Measurements from ENCODE around the gene EGFL7. TPM values are rescaled to one million over a fixed set of nuclear protein-coding genes. Genes with fewer than 3 reads are reported as not detected.

The EGFL7 gene
- total RNA-seq, 3 donors from 2014 or later = 2.3 to 4.3 (median 3.2) TPM

DNA sequence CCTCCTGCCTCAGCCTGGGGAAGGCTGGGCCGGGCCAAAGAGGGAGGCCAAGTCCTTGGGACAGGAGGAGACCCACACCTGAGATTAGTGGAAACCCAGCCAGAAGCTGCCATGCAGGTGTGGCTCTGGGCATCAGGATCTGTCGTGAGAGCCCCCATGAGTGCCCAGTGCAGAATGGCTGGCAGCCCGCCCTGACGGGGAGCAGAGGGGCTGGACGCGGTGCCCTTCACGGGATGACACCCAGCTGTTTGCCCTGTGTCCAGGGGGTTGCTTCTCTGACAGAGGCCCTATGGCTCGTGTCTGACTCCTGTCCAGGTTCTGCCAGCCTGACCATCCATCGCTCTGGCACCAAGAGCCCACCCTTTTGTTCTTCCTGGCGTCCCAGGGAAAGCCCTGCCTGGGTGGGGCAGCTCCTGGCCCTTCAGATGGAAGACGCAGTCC, 58.2 kb downstream of the EGFL7 start:
- ATAC-seq (no peak), DNase-seq (no peak)
- Mint-ChIP-seq H3K4me1 (ENCODE audit: low read depth) (peaks cover 13% of the 10 kb centered on the region), H3K36me3 (ENCODE audit: insufficient read depth) (peaks cover 20% of the 10 kb centered on the region), H3K9me3 (no peaks in the 10 kb centered on the region), H3K27me3 (ENCODE audit: low read depth) (peaks cover 4% of the 10 kb centered on the region), H3K4me3 (no peak overlapping the region)

DNA sequence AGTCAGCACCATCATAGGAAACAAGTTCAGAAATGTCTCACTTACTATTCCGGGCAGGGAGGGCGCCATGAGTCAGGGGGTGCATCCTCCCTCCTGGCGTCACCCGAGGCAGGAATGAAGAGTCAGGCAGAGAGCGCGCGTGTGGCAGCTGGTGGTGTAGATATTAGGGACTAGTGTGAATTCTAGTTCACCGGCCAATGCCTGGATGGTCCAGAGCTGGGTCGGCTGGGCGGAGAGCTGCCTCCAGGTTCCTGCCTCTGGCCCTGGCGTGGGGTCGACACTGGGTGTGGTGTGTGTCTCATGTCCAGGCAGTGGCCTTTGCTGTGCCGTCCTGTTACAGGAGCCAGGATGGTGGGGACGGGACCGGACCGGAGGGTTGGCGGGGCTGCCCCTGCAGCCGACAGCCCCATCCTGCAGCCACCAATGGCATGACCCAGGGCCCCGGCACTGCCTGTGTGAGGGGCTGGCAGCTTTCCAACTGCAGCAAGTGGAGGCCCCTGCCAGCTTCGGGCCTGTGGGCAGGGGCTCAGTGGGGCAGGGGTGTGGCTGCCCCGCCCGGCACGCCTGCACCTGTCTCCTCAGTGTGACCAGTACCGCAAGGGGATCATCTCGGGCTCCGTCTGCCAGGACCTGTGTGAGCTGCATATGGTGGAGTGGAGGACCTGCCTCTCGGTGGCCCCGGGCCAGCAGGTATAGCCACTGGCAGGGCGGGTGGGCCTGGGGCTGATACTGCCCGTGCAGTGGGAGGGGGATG, 58.8 kb downstream of the EGFL7 start:
- ATAC-seq (peak; percentile 7 to 11), DNase-seq (no peak)
- peaks cover 24% of the 10 kb centered on the region for H3K36me3 Mint-ChIP-seq (ENCODE audit: insufficient read depth)
- no peak overlapping the region for H3K4me3 Mint-ChIP-seq
- H3K4me1 Mint-ChIP-seq (ENCODE audit: low read depth) = peaks cover 19% of the 10 kb centered on the region
- H3K27me3 Mint-ChIP-seq (ENCODE audit: low read depth) = peaks cover 2% of the 10 kb centered on the region
- H3K9me3 Mint-ChIP-seq = no peaks in the 10 kb centered on the region

Other genes starting within 250 kb of the EGFL7 start
- 10 to 100 TPM; 20.7 to 25.2 (median 22.5) TPM for gene INPP5E, start 223.1 kb upstream of the EGFL7 start, total RNA-seq
- gene SEC16A, start 179.9 kb upstream of the EGFL7 start, total RNA-seq = 10 to 100 TPM; 76.6 to 84.0 (median 78.9) TPM
- gene NOTCH1, start 116.9 kb upstream of the EGFL7 start, total RNA-seq = 100 to 1,000 TPM; 124 to 128 (median 125) TPM
- 10 to 100 TPM; 11.4 to 14.3 (median 11.7) TPM for gene AGPAT2, start 24.5 kb downstream of the EGFL7 start, total RNA-seq
- gene DIPK1B, start 49.7 kb downstream of the EGFL7 start, total RNA-seq = under 1 TPM in 2 of 3 donors, not detected in 1; 0.16 to 0.18 TPM
- 1 to 10 TPM in 2 of 3 donors, under 1 TPM in 1; 0.82 to 2.4 (median 2.1) TPM for gene LCN10, start 80.0 kb downstream of the EGFL7 start, total RNA-seq
- not detected for gene LCN6, start 85.6 kb downstream of the EGFL7 start, total RNA-seq
- gene LCN8, start 95.3 kb downstream of the EGFL7 start, total RNA-seq = not detected
- not detected for gene LCN15, start 101.6 kb downstream of the EGFL7 start, total RNA-seq
- gene TMEM141, start 128.4 kb downstream of the EGFL7 start, total RNA-seq = 10 to 100 TPM; 49.5 to 53.0 (median 51.9) TPM
- gene CCDC183, start 133.4 kb downstream of the EGFL7 start, total RNA-seq = under 1 TPM in 1 of 3 donors, not detected in 2; 0.49 TPM
- gene RABL6, start 145.0 kb downstream of the EGFL7 start, total RNA-seq = 100 to 1,000 TPM in 2 of 3 donors, 10 to 100 TPM in 1; 90.6 to 103 (median 100) TPM
- gene AJM1, start 179.6 kb downstream of the EGFL7 start, total RNA-seq = 1 to 10 TPM; 1.5 to 2.2 (median 1.7) TPM
- 100 to 1,000 TPM; 112 to 120 (median 119) TPM for gene PHPT1, start 186.5 kb downstream of the EGFL7 start, total RNA-seq
- gene MAMDC4, start 189.4 kb downstream of the EGFL7 start, total RNA-seq = 10 to 100 TPM; 10.7 to 13.9 (median 11.0) TPM
- gene EDF1, start 203.4 kb downstream of the EGFL7 start, total RNA-seq = 100 to 1,000 TPM; 330 to 366 (median 351) TPM
- 10 to 100 TPM; 64.3 to 73.4 (median 68.8) TPM for gene TRAF2, start 223.6 kb downstream of the EGFL7 start, total RNA-seq

Measured in activated T-cell treated with anti-CD3 and anti-CD28 coated beads, Interleukin-2, amount 50 U/mL, for 4 hours (primary cell).